HG03521 (cell line): ENCODE measurements around the gene NEK6.

Source experiments
- ATAC-seq: cut with Tn5 transposase; IDR thresholded peaks from one replicate; pipeline ENCODE4 v1.9.1; 2021; ENCODE audit warnings: mild to moderate bottlenecking, moderate library complexity; ENCODE audit not compliant: unreplicated experiment

NEK6 gene

GRCh38 chr9:124274738-124275137 is 17.0 kb downstream of the NEK6 start:
- ATAC-seq: no peak

- ATAC-seq: no peak
Measured at GRCh38 chr9:124277420-124277819, 19.7 kb downstream of the NEK6 start.

DNA sequence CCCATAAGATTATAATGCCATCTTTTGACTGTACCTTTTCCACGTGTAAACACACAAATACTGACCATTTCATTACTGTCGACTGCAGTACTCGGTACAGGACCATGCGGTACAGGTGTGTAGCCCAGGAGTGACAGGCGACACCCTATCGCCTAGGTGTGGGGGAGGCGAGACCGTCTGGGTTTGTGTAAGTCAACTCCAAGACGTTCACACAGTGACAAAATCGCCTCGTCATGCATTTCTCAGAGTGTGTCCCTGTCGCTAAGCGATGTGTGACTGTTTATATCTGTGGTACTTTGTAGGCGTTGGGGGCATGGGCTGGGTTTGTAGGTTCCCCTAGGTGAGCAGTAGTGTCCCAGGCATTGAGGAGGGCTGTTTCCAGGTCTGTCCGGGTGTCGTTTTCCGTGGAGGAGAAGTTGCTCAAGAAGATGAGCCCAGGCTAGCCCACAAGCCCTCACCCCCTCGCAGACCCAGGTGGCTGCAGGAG is 20.3 kb downstream of the NEK6 start:
- ATAC-seq: no peak

- no peak for ATAC-seq
Measured at GRCh38 chr9:124279531-124280175, 21.9 kb downstream of the NEK6 start.

DNA sequence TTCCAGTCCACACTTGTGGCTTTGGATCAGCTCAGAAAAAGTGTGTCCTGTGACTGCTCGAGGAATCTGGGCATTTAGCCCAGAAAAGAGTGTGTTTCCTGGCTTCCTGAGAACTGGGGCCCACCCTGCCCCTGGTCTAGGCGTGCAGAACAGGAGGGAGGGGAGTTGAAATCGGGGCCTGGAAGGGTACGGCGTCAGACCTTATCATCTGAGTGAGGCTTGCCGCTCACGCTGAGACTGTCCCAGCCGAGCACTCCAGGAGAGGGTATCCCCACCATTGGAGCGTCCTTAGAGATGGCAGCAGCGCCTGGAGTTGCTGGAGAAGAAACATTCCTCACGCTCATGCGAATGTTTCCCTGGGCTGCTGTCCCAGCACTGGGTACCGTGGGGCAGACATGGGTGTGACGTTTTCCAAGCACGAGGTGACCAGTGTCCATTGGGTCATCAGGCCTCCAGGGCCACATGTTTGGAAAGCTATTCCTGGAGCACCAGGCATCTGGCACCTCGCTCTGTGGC is 22.5 kb downstream of the NEK6 start:
- no peak for ATAC-seq

- no peak for ATAC-seq
Measured at GRCh38 chr9:124281931-124282371, 24.2 kb downstream of the NEK6 start.

GRCh38 chr9:124282442-124283227 is 24.9 kb downstream of the NEK6 start:
- no peak for ATAC-seq

- no peak for ATAC-seq
Measured at GRCh38 chr9:124283228-124283814, 25.6 kb downstream of the NEK6 start.

DNA sequence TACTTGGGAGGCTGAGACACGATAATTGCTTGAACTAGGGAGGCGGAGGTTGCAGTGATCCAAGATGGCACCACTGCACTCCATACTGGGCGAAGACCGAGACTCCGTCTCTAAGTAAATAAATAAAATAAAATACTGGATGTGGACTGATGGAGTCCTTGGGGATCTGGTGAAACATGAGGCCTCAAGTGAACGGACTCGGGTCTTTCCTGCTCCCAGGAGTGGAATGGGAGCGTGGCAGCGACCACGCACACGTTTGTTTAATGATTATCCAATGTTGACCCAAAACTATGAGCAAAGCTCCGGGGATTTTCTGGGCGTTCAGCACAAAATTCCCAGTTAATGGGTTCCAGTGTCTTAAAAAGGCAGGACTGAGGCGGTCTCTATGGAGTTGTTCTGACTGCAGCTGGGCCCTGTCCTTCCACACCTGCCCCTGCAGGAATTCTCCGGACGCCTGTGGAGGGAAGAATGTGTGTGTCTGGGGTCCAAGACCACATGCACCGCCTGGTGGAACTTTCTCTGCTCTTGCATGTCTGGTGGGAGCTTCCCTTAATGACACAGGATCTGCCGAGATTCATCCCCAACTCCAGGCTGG is 26.6 kb downstream of the NEK6 start:
- no peak for ATAC-seq

GRCh38 chr9:124284940-124285441 is 27.2 kb downstream of the NEK6 start:
- no peak for ATAC-seq

DNA sequence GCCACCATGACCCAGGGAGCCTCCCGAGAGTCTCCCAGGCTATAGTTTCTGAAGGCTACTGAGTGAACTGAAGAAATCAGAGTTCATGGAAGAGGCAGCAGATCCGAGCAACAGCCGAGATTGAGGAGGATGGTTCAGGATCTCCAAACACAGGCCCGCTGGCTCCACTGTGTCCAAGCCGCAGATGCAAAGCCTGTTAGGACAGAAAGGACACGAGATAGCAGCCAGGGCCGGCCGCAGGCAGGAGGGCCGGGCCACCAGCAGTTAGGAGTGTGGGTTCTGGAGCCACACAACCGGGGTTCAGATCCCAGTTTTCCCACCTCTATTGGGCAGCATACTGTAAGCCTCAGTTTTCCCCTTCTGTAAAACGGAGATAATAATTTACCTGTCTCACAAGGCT is 27.7 kb downstream of the NEK6 start:
- no peak for ATAC-seq

DNA sequence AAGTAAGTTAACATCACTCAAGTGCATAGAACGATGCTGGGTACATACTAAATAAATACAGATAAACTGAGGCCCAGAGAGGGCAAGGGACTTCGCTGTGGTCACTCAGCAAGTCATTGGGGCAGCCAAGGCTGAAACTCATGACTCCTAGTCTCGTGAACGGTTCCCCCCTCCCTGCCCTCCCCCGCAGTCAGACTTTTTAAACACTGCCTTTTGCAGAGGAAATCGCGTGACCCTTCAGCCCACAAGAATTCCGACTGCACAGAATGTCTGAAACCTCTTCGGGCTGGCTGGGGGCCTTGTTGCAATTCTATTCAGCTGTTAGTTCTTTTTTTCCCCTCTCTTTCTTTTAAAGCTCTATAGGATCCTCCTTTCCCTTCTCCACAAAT is 28.1 kb downstream of the NEK6 start:
- no peak for ATAC-seq

DNA sequence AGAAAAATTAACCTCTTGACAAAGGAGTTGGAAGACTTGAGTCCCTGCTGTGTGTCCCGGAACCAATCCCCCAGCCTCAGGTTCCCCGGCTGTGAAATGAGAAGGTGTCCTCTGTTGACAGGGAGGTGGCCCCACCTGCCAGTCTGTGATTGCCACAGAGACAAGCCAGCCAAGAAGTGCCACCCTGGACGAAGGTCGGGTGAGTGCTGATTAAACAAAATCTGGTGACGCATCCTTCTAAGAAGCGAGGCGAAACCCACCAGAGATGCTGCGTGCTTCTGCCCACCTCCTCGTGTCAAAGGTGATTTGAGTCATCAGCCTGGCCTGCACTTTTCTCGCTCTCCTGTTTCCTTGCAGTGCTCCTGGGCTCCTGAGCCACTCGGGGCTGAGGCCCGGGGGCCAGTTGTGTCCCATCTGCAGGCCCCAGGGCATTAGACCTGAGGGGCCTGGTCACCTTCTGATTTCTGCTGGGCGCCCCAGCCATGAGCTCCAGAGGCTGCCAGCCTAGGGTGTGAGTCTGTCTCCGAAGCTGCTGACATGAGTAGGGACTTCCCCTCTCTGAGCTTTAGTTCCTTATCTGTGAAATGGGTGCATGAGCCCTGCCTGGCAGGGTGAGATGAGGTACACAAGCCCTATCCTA is 28.7 kb downstream of the NEK6 start:
- peak; percentile 39 for ATAC-seq

GRCh38 chr9:124290053-124290591 is 32.4 kb downstream of the NEK6 start:
- ATAC-seq: no peak

GRCh38 chr9:124290743-124291554 is 33.2 kb downstream of the NEK6 start:
- no peak for ATAC-seq

DNA sequence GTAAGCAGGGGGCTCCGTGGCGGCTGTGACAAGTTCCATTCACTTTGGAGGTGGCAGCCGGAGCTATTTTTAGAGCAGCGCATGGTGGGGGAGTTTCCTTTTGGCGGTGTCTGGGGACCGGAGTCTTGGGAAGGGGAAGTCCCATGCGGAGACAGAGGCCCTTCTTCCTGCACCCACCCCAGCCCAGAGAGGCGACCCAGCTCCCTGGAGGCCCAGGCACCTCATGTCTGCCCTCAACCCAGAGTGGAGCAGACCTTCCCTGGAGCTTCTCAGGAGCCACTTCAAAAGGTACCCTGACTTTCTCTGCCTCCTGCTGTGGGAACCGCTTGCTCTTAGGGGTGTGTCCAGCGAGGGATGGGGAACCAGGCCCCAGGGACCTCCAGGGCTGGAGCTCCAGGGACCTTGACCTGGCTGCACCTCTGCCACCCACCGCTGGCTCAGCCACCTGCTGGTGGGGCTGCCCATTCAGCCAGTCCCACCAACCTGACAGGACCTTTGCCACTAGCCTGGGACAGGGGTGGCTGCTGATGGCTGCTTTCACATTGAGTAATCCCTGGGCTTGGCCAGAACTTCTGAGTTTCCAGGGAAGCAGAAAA is 34.1 kb downstream of the NEK6 start:
- ATAC-seq: no peak

- ATAC-seq: no peak
Measured at GRCh38 chr9:124292696-124293593, 35.2 kb downstream of the NEK6 start.
